H9 (cell line): ENCODE data around the gene POMZP3. TPM values are rescaled to one million over a fixed set of nuclear protein-coding genes. Genes with fewer than 3 reads are reported as not detected.
"Not testable (repeated sequence)": the region's sequence is repeated elsewhere in the genome, so short reads cannot be mapped to it uniquely, and the experiment has no call there.

Experiments
- DNase-seq: peaks from one replicate; pipeline ENCODE4 v3.0.0-alpha.2; 2017
- H2AFZ ChIP-seq: one replicate; pipeline ENCODE4 v1.6.1; 2013; ENCODE audit warnings: mild to moderate bottlenecking, low read length, control low read depth, moderate library complexity
- H2AK5ac ChIP-seq: 2 replicates; pipeline ENCODE4 v1.6.1; 2013; ENCODE audit warnings: low read length, control low read depth, mixed read lengths; ENCODE audit not compliant: insufficient read length
- H2BK120ac ChIP-seq: one replicate; pipeline ENCODE4 v1.6.1; 2013; ENCODE audit warnings: low read depth, mild to moderate bottlenecking, low read length, control low read depth, inconsistent platforms; ENCODE audit not compliant: poor library complexity, severe bottlenecking
- H2BK12ac ChIP-seq: 2 replicates; pipeline ENCODE4 v1.6.1; 2013; ENCODE audit warnings: low read length, control low read depth, mixed read lengths, low read depth; ENCODE audit not compliant: insufficient read length
- H2BK15ac ChIP-seq: 2 replicates; pipeline ENCODE4 v1.6.1; 2013; ENCODE audit warnings: low read depth, low read length, control low read depth
- H2BK20ac ChIP-seq: one replicate; pipeline ENCODE4 v1.6.1; 2013; ENCODE audit warnings: low read depth, mild to moderate bottlenecking, low read length, control low read depth, inconsistent platforms; ENCODE audit not compliant: poor library complexity, severe bottlenecking
- H2BK5ac ChIP-seq: 2 replicates; pipeline ENCODE4 v1.6.1; 2013; ENCODE audit warnings: low read length, control low read depth, mixed read lengths; ENCODE audit not compliant: insufficient read length
- H3K14ac ChIP-seq: 2 replicates; pipeline ENCODE4 v1.6.1; 2013; ENCODE audit warnings: low read length, control low read depth; ENCODE audit not compliant: insufficient read depth
- H3K18ac ChIP-seq: 2 replicates; pipeline ENCODE4 v1.6.1; 2013; ENCODE audit warnings: low read depth, mild to moderate bottlenecking, mixed read lengths, low read length, control low read depth; ENCODE audit not compliant: insufficient read length
- H3K23ac ChIP-seq: 2 replicates; pipeline ENCODE4 v1.6.1; 2013; ENCODE audit warnings: low read length, control low read depth, mixed read lengths, low read depth; ENCODE audit not compliant: insufficient read length
- H3K23me2 ChIP-seq: 2 replicates; pipeline ENCODE4 v1.6.1; 2013; ENCODE audit warnings: low read depth, mild to moderate bottlenecking, mixed read lengths, low read length, control low read depth; ENCODE audit not compliant: insufficient read length, poor library complexity, severe bottlenecking
- H3K27ac ChIP-seq: 2 replicates; pipeline ENCODE4 v1.5.1; 2013; ENCODE audit warnings: low read length, control low read depth, mixed read lengths, low read depth; ENCODE audit not compliant: insufficient read length
- H3K27me3 ChIP-seq: 2 replicates; pipeline ENCODE4 v1.6.1; 2013; ENCODE audit warnings: low read length, control low read depth, inconsistent platforms; ENCODE audit not compliant: insufficient read depth
- H3K4ac ChIP-seq: 2 replicates; pipeline ENCODE4 v1.6.1; 2013; ENCODE audit warnings: low read depth, mild to moderate bottlenecking, control low read depth, inconsistent platforms, low read length, moderate library complexity
- H3K4me1 ChIP-seq: 2 replicates; pipeline ENCODE4 v1.6.1; 2013; ENCODE audit warnings: low read length, control low read depth, inconsistent platforms; ENCODE audit not compliant: insufficient read depth
- H3K4me2 ChIP-seq: 2 replicates; pipeline ENCODE4 v1.6.1; 2013; ENCODE audit warnings: low read length, control low read depth, mixed read lengths; ENCODE audit not compliant: insufficient read length, insufficient read depth
- H3K56ac ChIP-seq: 2 replicates; pipeline ENCODE4 v1.6.1; 2013; ENCODE audit warnings: low read depth, mild to moderate bottlenecking, mixed read lengths, low read length, control low read depth; ENCODE audit not compliant: insufficient read length
- H3K79me1 ChIP-seq: 2 replicates; pipeline ENCODE4 v1.6.1; 2013; ENCODE audit warnings: low read depth, mild to moderate bottlenecking, moderate library complexity, low read length, control low read depth, inconsistent platforms; ENCODE audit not compliant: insufficient read depth, poor library complexity, severe bottlenecking
- H3K79me2 ChIP-seq: 2 replicates; pipeline ENCODE4 v1.6.1; 2013; ENCODE audit warnings: low read length, control low read depth, inconsistent platforms; ENCODE audit not compliant: insufficient read depth
- H3K9ac ChIP-seq: 2 replicates; pipeline ENCODE4 v1.6.1; 2013; ENCODE audit warnings: low read length, control low read depth, mixed read lengths; ENCODE audit not compliant: insufficient read length; ENCODE audit errors: extremely low read depth
- H3K9me3 ChIP-seq: one replicate; pipeline ENCODE4 v1.6.1; 2013; ENCODE audit warnings: low read depth, low read length, inconsistent platforms; ENCODE audit not compliant: control insufficient read depth
- H3T11ph ChIP-seq: one replicate; pipeline ENCODE4 v1.6.1; 2013; ENCODE audit warnings: mild to moderate bottlenecking, low read length, control low read depth, inconsistent platforms
- H4K20me1 ChIP-seq: one replicate; pipeline ENCODE4 v1.6.1; 2013; ENCODE audit not compliant: control insufficient read depth, insufficient read length, insufficient read depth
- H4K5ac ChIP-seq: 2 replicates; pipeline ENCODE4 v1.6.1; 2013; ENCODE audit warnings: low read depth, mild to moderate bottlenecking, mixed read lengths, low read length, control low read depth; ENCODE audit not compliant: insufficient read length
- H4K8ac ChIP-seq: replicated peaks from 2 replicates; pipeline ENCODE4 v1.6.1; 2013; ENCODE audit warnings: low read length, control low read depth, mixed read lengths, low read depth; ENCODE audit not compliant: insufficient read length
- H4K91ac ChIP-seq: 2 replicates; pipeline ENCODE4 v1.6.1; 2013; ENCODE audit warnings: low read depth, mild to moderate bottlenecking, moderate library complexity, mixed read lengths, low read length, control low read depth; ENCODE audit not compliant: insufficient read length
- H3K27ac Mint-ChIP-seq, 3 experiments: 2 replicates in 2 of 3; 3 replicates in 1 of 3; pipeline ENCODE4 v1.8.0; 2020 to 2021; ENCODE audit warnings: mixed read lengths in 3 of 3, mild to moderate bottlenecking in 1 of 3, moderate library complexity in 1 of 3
- H3K27me3 Mint-ChIP-seq: 2 replicates; pipeline ENCODE4 v1.8.0; 2021; ENCODE audit warnings: low read depth, mild to moderate bottlenecking, moderate library complexity, mixed read lengths
- H3K36me3 Mint-ChIP-seq, 3 experiments: 2 replicates in 2 of 3; 3 replicates in 1 of 3; pipeline ENCODE4 v1.8.0; 2020 to 2021; ENCODE audit warnings: low read depth in 3 of 3, mixed read lengths in 3 of 3; ENCODE audit not compliant: insufficient read depth in 1 of 3
- H3K4me1 Mint-ChIP-seq, 2 experiments: 2 replicates each; pipeline ENCODE4 v1.8.0; 2020; ENCODE audit warnings: mixed read lengths in 2 of 2
- H3K4me3 Mint-ChIP-seq, 2 experiments: 2 replicates in 1 of 2; 3 replicates in 1 of 2; pipeline ENCODE4 v1.8.0; 2020 to 2021; ENCODE audit warnings: mild to moderate bottlenecking in 2 of 2, mixed read lengths in 2 of 2, moderate library complexity in 1 of 2
- H3K9me3 Mint-ChIP-seq, 2 experiments: 2 replicates in 1 of 2; 3 replicates in 1 of 2; pipeline ENCODE4 v1.8.0; 2020; ENCODE audit warnings: mild to moderate bottlenecking in 2 of 2, mixed read lengths in 2 of 2, moderate library complexity in 1 of 2
- whole genome bisulfite sequencing: extraction: QIAGEN DNeasy Blood & Tissue Kit; methylation state at CpG from one replicate; pipeline ENCODE4 v1.1.7; 2013; ENCODE audit warnings: missing lambda C conversion rate, low lambda C conversion rate, mixed read lengths; ENCODE audit not compliant: insufficient read length; ENCODE audit errors: extremely low coverage; 5-methylcytosine and 5-hydroxymethylcytosine counted together
- total RNA-seq: library from RNA; stranded (reverse); gene quantifications from 2 replicates; pipeline ENCODE4 v1.2.1, GENCODE V29; 2021

The POMZP3 gene
- total RNA-seq, 1 experiment from 2014 or later, result 8.5 TPM

- no CpG with 5 or more reads among the region's 4 CpGs for WGBS
- not testable (repeated sequence) for H3K18ac ChIP-seq, H3K4ac ChIP-seq, H3K4me1 Mint-ChIP-seq, H4K91ac ChIP-seq, H2BK120ac ChIP-seq, H3K56ac ChIP-seq, H3K27me3 ChIP-seq, H2AFZ ChIP-seq, H2BK12ac ChIP-seq, H3K4me1 ChIP-seq, H3K27me3 Mint-ChIP-seq, H2BK5ac ChIP-seq, H2BK20ac ChIP-seq, DNase-seq, H3K9ac ChIP-seq, H3K4me3 Mint-ChIP-seq, H4K20me1 ChIP-seq, H3K27ac ChIP-seq, H3K23ac ChIP-seq, H3K4me2 ChIP-seq, H3K9me3 ChIP-seq, H4K5ac ChIP-seq, H3T11ph ChIP-seq, H3K14ac ChIP-seq, H2AK5ac ChIP-seq, H3K79me2 ChIP-seq, H2BK15ac ChIP-seq, H3K79me1 ChIP-seq, H3K23me2 ChIP-seq, H4K8ac ChIP-seq
- H3K9me3 Mint-ChIP-seq, result peaks cover 22 to 24% of the 10 kb centered on the region in 2 experiments
- H3K36me3 Mint-ChIP-seq, result peaks cover 25 to 31% (median 30%) of the 10 kb centered on the region in 3 experiments
- peak overlapping the region in 1 of 3 experiments; percentile 43; a peak in 1 of 7 replicates for H3K27ac Mint-ChIP-seq
Observed at GRCh38 chr7:76570324-76570775, 56.7 kb downstream of the POMZP3 start.

- DNase-seq, H3K27ac Mint-ChIP-seq, H3K79me1 ChIP-seq, H3K27ac ChIP-seq, H3K27me3 ChIP-seq, H3K4me2 ChIP-seq, H3K4me3 Mint-ChIP-seq, H3K4ac ChIP-seq, H2AK5ac ChIP-seq, H2BK5ac ChIP-seq, H4K5ac ChIP-seq, H3K9me3 ChIP-seq, H2BK15ac ChIP-seq, H4K91ac ChIP-seq, H3K56ac ChIP-seq, H4K8ac ChIP-seq, H3K18ac ChIP-seq, H3K23ac ChIP-seq, H2AFZ ChIP-seq, H2BK120ac ChIP-seq, H3K4me1 ChIP-seq, H4K20me1 ChIP-seq, H3K14ac ChIP-seq, H3K27me3 Mint-ChIP-seq, H3T11ph ChIP-seq, H3K4me1 Mint-ChIP-seq, H3K79me2 ChIP-seq, H3K9ac ChIP-seq, H2BK12ac ChIP-seq, H2BK20ac ChIP-seq, H3K23me2 ChIP-seq: not testable (repeated sequence)
- Mint-ChIP-seq H3K9me3 (peaks cover 27 to 31% of the 10 kb centered on the region in 2 experiments), H3K36me3 (peaks cover 34 to 43% (median 34%) of the 10 kb centered on the region in 3 experiments)
Observed at GRCh38 chr7:76568742-76569141, 58.3 kb downstream of the POMZP3 start.
